GM18499 (cell line): Measurements from ENCODE around the gene ADAMTS9.

Experiments used
- ATAC-seq: cut with Tn5 transposase; IDR thresholded peaks from one replicate; pipeline ENCODE4 v1.9.1; 2021; ENCODE audit warnings: moderate number of reproducible peaks; ENCODE audit not compliant: insufficient read depth, unreplicated experiment

Gene ADAMTS9

GRCh38 chr3:64685800-64686445 lies 1.9 kb downstream of the ADAMTS9 start:
- ATAC-seq, result no peak

GRCh38 chr3:64685331-64685799 lies 2.4 kb downstream of the ADAMTS9 start:
- ATAC-seq, result no peak

GRCh38 chr3:64684715-64685261 lies 3.0 kb downstream of the ADAMTS9 start:
- ATAC-seq, result no peak

GRCh38 chr3:64681827-64682226 lies 6.0 kb downstream of the ADAMTS9 start:
- ATAC-seq, result no peak

GRCh38 chr3:64681015-64681414 lies 6.8 kb downstream of the ADAMTS9 start:
- no peak for ATAC-seq

GRCh38 chr3:64680334-64680733 lies 7.5 kb downstream of the ADAMTS9 start:
- ATAC-seq, result no peak

- ATAC-seq, result no peak
These were observed 9.7 kb downstream of the ADAMTS9 start for GRCh38 chr3:64677961-64678716.

- ATAC-seq, result no peak
These were observed 11.0 kb downstream of the ADAMTS9 start for GRCh38 chr3:64676831-64677230.

GRCh38 chr3:64675687-64676247 lies 12.0 kb downstream of the ADAMTS9 start:
- no peak for ATAC-seq

GRCh38 chr3:64674591-64675076 lies 13.2 kb downstream of the ADAMTS9 start:
- ATAC-seq, result no peak

- ATAC-seq, result no peak
These were observed 14.6 kb downstream of the ADAMTS9 start for GRCh38 chr3:64673159-64673715.

- ATAC-seq, result no peak
These were observed 19.0 kb downstream of the ADAMTS9 start for GRCh38 chr3:64668582-64669510.

- ATAC-seq, result no peak
These were observed 19.8 kb downstream of the ADAMTS9 start for GRCh38 chr3:64667887-64668581.

GRCh38 chr3:64667138-64667537 lies 20.7 kb downstream of the ADAMTS9 start:
- no peak for ATAC-seq

- no peak for ATAC-seq
These were observed 21.6 kb downstream of the ADAMTS9 start for GRCh38 chr3:64666171-64666588.

GRCh38 chr3:64664397-64664796 lies 23.4 kb downstream of the ADAMTS9 start:
- no peak for ATAC-seq

GRCh38 chr3:64659617-64659978 lies 28.2 kb downstream of the ADAMTS9 start:
- no peak for ATAC-seq

- no peak for ATAC-seq
These were observed 29.8 kb downstream of the ADAMTS9 start for GRCh38 chr3:64658001-64658400.

GRCh38 chr3:64656544-64656943 lies 31.3 kb downstream of the ADAMTS9 start:
- no peak for ATAC-seq
